H9 (cell line): ENCODE results near the gene OPTC. TPM values are rescaled to one million over a fixed set of nuclear protein-coding genes. Genes with fewer than 3 reads are reported as not detected.

Experiments used
- DNase-seq: peaks from one replicate; pipeline ENCODE4 v3.0.0-alpha.2; 2017
- H2AFZ ChIP-seq: one replicate; pipeline ENCODE4 v1.6.1; 2013; ENCODE audit warnings: mild to moderate bottlenecking, low read length, control low read depth, moderate library complexity
- H2AK5ac ChIP-seq: 2 replicates; pipeline ENCODE4 v1.6.1; 2013; ENCODE audit warnings: low read length, control low read depth, mixed read lengths; ENCODE audit not compliant: insufficient read length
- H2BK120ac ChIP-seq: one replicate; pipeline ENCODE4 v1.6.1; 2013; ENCODE audit warnings: low read depth, mild to moderate bottlenecking, low read length, control low read depth, inconsistent platforms; ENCODE audit not compliant: poor library complexity, severe bottlenecking
- H2BK12ac ChIP-seq: 2 replicates; pipeline ENCODE4 v1.6.1; 2013; ENCODE audit warnings: low read length, control low read depth, mixed read lengths, low read depth; ENCODE audit not compliant: insufficient read length
- H2BK15ac ChIP-seq: 2 replicates; pipeline ENCODE4 v1.6.1; 2013; ENCODE audit warnings: low read depth, low read length, control low read depth
- H2BK20ac ChIP-seq: one replicate; pipeline ENCODE4 v1.6.1; 2013; ENCODE audit warnings: low read depth, mild to moderate bottlenecking, low read length, control low read depth, inconsistent platforms; ENCODE audit not compliant: poor library complexity, severe bottlenecking
- H2BK5ac ChIP-seq: 2 replicates; pipeline ENCODE4 v1.6.1; 2013; ENCODE audit warnings: low read length, control low read depth, mixed read lengths; ENCODE audit not compliant: insufficient read length
- H3K14ac ChIP-seq: 2 replicates; pipeline ENCODE4 v1.6.1; 2013; ENCODE audit warnings: low read length, control low read depth; ENCODE audit not compliant: insufficient read depth
- H3K18ac ChIP-seq: 2 replicates; pipeline ENCODE4 v1.6.1; 2013; ENCODE audit warnings: low read depth, mild to moderate bottlenecking, mixed read lengths, low read length, control low read depth; ENCODE audit not compliant: insufficient read length
- H3K23ac ChIP-seq: 2 replicates; pipeline ENCODE4 v1.6.1; 2013; ENCODE audit warnings: low read length, control low read depth, mixed read lengths, low read depth; ENCODE audit not compliant: insufficient read length
- H3K23me2 ChIP-seq: 2 replicates; pipeline ENCODE4 v1.6.1; 2013; ENCODE audit warnings: low read depth, mild to moderate bottlenecking, mixed read lengths, low read length, control low read depth; ENCODE audit not compliant: insufficient read length, poor library complexity, severe bottlenecking
- H3K27ac ChIP-seq: 2 replicates; pipeline ENCODE4 v1.5.1; 2013; ENCODE audit warnings: low read length, control low read depth, mixed read lengths, low read depth; ENCODE audit not compliant: insufficient read length
- H3K27me3 ChIP-seq: 2 replicates; pipeline ENCODE4 v1.6.1; 2013; ENCODE audit warnings: low read length, control low read depth, inconsistent platforms; ENCODE audit not compliant: insufficient read depth
- H3K4ac ChIP-seq: 2 replicates; pipeline ENCODE4 v1.6.1; 2013; ENCODE audit warnings: low read depth, mild to moderate bottlenecking, control low read depth, inconsistent platforms, low read length, moderate library complexity
- H3K4me1 ChIP-seq: 2 replicates; pipeline ENCODE4 v1.6.1; 2013; ENCODE audit warnings: low read length, control low read depth, inconsistent platforms; ENCODE audit not compliant: insufficient read depth
- H3K4me2 ChIP-seq: 2 replicates; pipeline ENCODE4 v1.6.1; 2013; ENCODE audit warnings: low read length, control low read depth, mixed read lengths; ENCODE audit not compliant: insufficient read length, insufficient read depth
- H3K56ac ChIP-seq: 2 replicates; pipeline ENCODE4 v1.6.1; 2013; ENCODE audit warnings: low read depth, mild to moderate bottlenecking, mixed read lengths, low read length, control low read depth; ENCODE audit not compliant: insufficient read length
- H3K79me1 ChIP-seq: 2 replicates; pipeline ENCODE4 v1.6.1; 2013; ENCODE audit warnings: low read depth, mild to moderate bottlenecking, moderate library complexity, low read length, control low read depth, inconsistent platforms; ENCODE audit not compliant: insufficient read depth, poor library complexity, severe bottlenecking
- H3K79me2 ChIP-seq: 2 replicates; pipeline ENCODE4 v1.6.1; 2013; ENCODE audit warnings: low read length, control low read depth, inconsistent platforms; ENCODE audit not compliant: insufficient read depth
- H3K9ac ChIP-seq: 2 replicates; pipeline ENCODE4 v1.6.1; 2013; ENCODE audit warnings: low read length, control low read depth, mixed read lengths; ENCODE audit not compliant: insufficient read length; ENCODE audit errors: extremely low read depth
- H3K9me3 ChIP-seq: one replicate; pipeline ENCODE4 v1.6.1; 2013; ENCODE audit warnings: low read depth, low read length, inconsistent platforms; ENCODE audit not compliant: control insufficient read depth
- H3T11ph ChIP-seq: one replicate; pipeline ENCODE4 v1.6.1; 2013; ENCODE audit warnings: mild to moderate bottlenecking, low read length, control low read depth, inconsistent platforms
- H4K20me1 ChIP-seq: one replicate; pipeline ENCODE4 v1.6.1; 2013; ENCODE audit not compliant: control insufficient read depth, insufficient read length, insufficient read depth
- H4K5ac ChIP-seq: 2 replicates; pipeline ENCODE4 v1.6.1; 2013; ENCODE audit warnings: low read depth, mild to moderate bottlenecking, mixed read lengths, low read length, control low read depth; ENCODE audit not compliant: insufficient read length
- H4K8ac ChIP-seq: replicated peaks from 2 replicates; pipeline ENCODE4 v1.6.1; 2013; ENCODE audit warnings: low read length, control low read depth, mixed read lengths, low read depth; ENCODE audit not compliant: insufficient read length
- H4K91ac ChIP-seq: 2 replicates; pipeline ENCODE4 v1.6.1; 2013; ENCODE audit warnings: low read depth, mild to moderate bottlenecking, moderate library complexity, mixed read lengths, low read length, control low read depth; ENCODE audit not compliant: insufficient read length
- H3K27ac Mint-ChIP-seq, 3 experiments: 2 replicates in 2 of 3; 3 replicates in 1 of 3; pipeline ENCODE4 v1.8.0; 2020 to 2021; ENCODE audit warnings: mixed read lengths in 3 of 3, mild to moderate bottlenecking in 1 of 3, moderate library complexity in 1 of 3
- H3K27me3 Mint-ChIP-seq: 2 replicates; pipeline ENCODE4 v1.8.0; 2021; ENCODE audit warnings: low read depth, mild to moderate bottlenecking, moderate library complexity, mixed read lengths
- H3K36me3 Mint-ChIP-seq, 3 experiments: 2 replicates in 2 of 3; 3 replicates in 1 of 3; pipeline ENCODE4 v1.8.0; 2020 to 2021; ENCODE audit warnings: low read depth in 3 of 3, mixed read lengths in 3 of 3; ENCODE audit not compliant: insufficient read depth in 1 of 3
- H3K4me1 Mint-ChIP-seq, 2 experiments: 2 replicates each; pipeline ENCODE4 v1.8.0; 2020; ENCODE audit warnings: mixed read lengths in 2 of 2
- H3K4me3 Mint-ChIP-seq, 2 experiments: 2 replicates in 1 of 2; 3 replicates in 1 of 2; pipeline ENCODE4 v1.8.0; 2020 to 2021; ENCODE audit warnings: mild to moderate bottlenecking in 2 of 2, mixed read lengths in 2 of 2, moderate library complexity in 1 of 2
- H3K9me3 Mint-ChIP-seq, 2 experiments: 2 replicates in 1 of 2; 3 replicates in 1 of 2; pipeline ENCODE4 v1.8.0; 2020; ENCODE audit warnings: mild to moderate bottlenecking in 2 of 2, mixed read lengths in 2 of 2, moderate library complexity in 1 of 2
- WGBS: extraction: QIAGEN DNeasy Blood & Tissue Kit; methylation state at CpG from one replicate; pipeline ENCODE4 v1.1.7; 2013; ENCODE audit warnings: missing lambda C conversion rate, low lambda C conversion rate, mixed read lengths; ENCODE audit not compliant: insufficient read length; ENCODE audit errors: extremely low coverage; 5-methylcytosine and 5-hydroxymethylcytosine counted together
- total RNA-seq: library from RNA; stranded (reverse); gene quantifications from 2 replicates; pipeline ENCODE4 v1.2.1, GENCODE V29; 2021
- TF ChIP-seq, protein P1 (sequence below): fragments of 200-600 bp; sonication (generic); conservative IDR thresholded peaks from 3 replicates; pipeline ENCODE4 v1.8.0; 2021; ENCODE audit warnings: antibody characterized with exemption, mild to moderate bottlenecking

Gene OPTC
- total RNA-seq, 1 experiment from 2014 or later: 1.1 TPM

DNA sequence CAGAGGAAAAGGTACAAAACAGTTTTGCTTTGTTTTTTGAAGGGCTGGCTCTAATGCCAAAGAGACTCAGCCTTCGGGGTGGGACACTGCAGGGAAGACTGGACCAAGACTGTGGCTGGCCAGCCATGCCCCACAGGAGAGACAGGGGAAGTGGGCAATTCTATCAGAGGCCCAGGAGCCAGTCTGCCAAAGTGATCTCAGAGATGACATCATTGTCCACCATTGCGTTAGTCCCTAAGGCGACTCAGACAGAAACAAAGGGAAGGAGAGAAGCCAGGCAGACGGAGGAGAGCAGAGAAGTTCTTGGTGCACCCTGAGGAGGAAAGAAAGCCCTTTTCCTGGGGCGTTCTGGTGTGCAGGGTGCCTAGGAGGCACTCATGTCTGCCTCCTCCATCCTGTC lies 26.4 kb downstream of the OPTC start:
- Histone ChIP-seq H3K56ac (no peak overlapping the region), H2BK5ac (no peak overlapping the region), H2BK15ac (no peak overlapping the region), H3K23me2 (no peaks in the 10 kb centered on the region), H3K23ac (no peak overlapping the region), H3K4me1 (peaks cover 25% of the 10 kb centered on the region; the same call in 1 of the 2 replicates), H2AFZ (no peak overlapping the region), H3T11ph (no peak overlapping the region), H3K27ac (no peak overlapping the region), H3K9ac (no peak overlapping the region), H2BK120ac (no peak overlapping the region), H2AK5ac (no peak overlapping the region), H3K14ac (no peak overlapping the region), H3K9me3 (no peaks in the 10 kb centered on the region), H4K5ac (no peak overlapping the region), H4K20me1 (no peaks in the 10 kb centered on the region), H2BK12ac (no peak overlapping the region), H3K4me2 (no peak overlapping the region), H3K18ac (no peak overlapping the region), H2BK20ac (no peak overlapping the region), H4K8ac (no peak overlapping the region), H3K79me2 (no peaks in the 10 kb centered on the region), H3K27me3 (peaks cover 15% of the 10 kb centered on the region; the same call in 1 of the 2 replicates), H4K91ac (peak overlapping the region; percentile 10), H3K79me1 (no peaks in the 10 kb centered on the region), H3K4ac (no peak overlapping the region; the same call in 1 of the 2 replicates)
- Mint-ChIP-seq H3K27ac (peak overlapping the region in 1 of 3 experiments; percentile 68; a peak in 2 of 7 replicates), H3K36me3 (no peaks in the 10 kb centered on the region), H3K4me1 (peaks cover 78 to 83% of the 10 kb centered on the region in 2 experiments), H3K27me3 (peaks cover 76% of the 10 kb centered on the region), H3K9me3 (peaks cover 0 to 6% of the 10 kb centered on the region in 2 experiments; a peak in 2 of 5 replicates), H3K4me3 (no peak overlapping the region)
- DNase-seq: no peak
- TF ChIP-seq, protein P1, sequence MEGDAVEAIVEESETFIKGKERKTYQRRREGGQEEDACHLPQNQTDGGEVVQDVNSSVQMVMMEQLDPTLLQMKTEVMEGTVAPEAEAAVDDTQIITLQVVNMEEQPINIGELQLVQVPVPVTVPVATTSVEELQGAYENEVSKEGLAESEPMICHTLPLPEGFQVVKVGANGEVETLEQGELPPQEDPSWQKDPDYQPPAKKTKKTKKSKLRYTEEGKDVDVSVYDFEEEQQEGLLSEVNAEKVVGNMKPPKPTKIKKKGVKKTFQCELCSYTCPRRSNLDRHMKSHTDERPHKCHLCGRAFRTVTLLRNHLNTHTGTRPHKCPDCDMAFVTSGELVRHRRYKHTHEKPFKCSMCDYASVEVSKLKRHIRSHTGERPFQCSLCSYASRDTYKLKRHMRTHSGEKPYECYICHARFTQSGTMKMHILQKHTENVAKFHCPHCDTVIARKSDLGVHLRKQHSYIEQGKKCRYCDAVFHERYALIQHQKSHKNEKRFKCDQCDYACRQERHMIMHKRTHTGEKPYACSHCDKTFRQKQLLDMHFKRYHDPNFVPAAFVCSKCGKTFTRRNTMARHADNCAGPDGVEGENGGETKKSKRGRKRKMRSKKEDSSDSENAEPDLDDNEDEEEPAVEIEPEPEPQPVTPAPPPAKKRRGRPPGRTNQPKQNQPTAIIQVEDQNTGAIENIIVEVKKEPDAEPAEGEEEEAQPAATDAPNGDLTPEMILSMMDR: no peak
- no CpG with 5 or more reads among the region's 5 CpGs for WGBS
